HepG2 (cell line): ENCODE measurements around the gene CD300A. TPM values are rescaled to one million over a fixed set of nuclear protein-coding genes. Genes with fewer than 3 reads are reported as not detected.

Source experiments
- ATAC-seq: fragments of 200-7000 bp; cut with Tn5 transposase; 3 replicates; pipeline ENCODE4 v1.9.1; 2020; ENCODE audit warnings: mild to moderate bottlenecking, moderate library complexity
- BruUV-seq: library from RNA; stranded (reverse); fragments of 400-500 nt; replicated peaks from 2 replicates; lab custom pipeline; 2021; lab: Mats Ljungman, UMichigan
- CTCF ChIA-PET: fragments of 300-600 bp; formaldehyde crosslinking; extraction: SDS; loops from one replicate; lab custom pipeline; 2021; ENCODE audit warnings: low total read pairs, inconsistent platforms, low intra/inter-chr PET ratio; lab: Yijun Ruan, JAX
- POLR2A ChIA-PET: fragments of 350-600 bp; sonication (Branson Sonifier 250); formaldehyde crosslinking; loops from one replicate; lab custom pipeline; 2020; ENCODE audit warnings: antibody characterized with exemption, inconsistent platforms; lab: Yijun Ruan, JAX
- DNase-seq: peaks from one replicate; pipeline ENCODE4 v3.0.0-alpha.2; 2015; ENCODE audit warnings: low spot score
- FAIRE-seq: peaks from 3 replicates; lab custom pipeline; 2011; peaks lifted over from hg19 to GRCh38; lab: Jason Lieb, UNC
- H2AFZ ChIP-seq: one replicate; pipeline ENCODE4 v1.6.1; 2011; ENCODE audit warnings: low read length, inconsistent platforms
- H3K27ac ChIP-seq: fragments of 300-600 bp; 3 replicates; pipeline ENCODE4 v1.8.0; 2011; ENCODE audit warnings: mixed run types, mild to moderate bottlenecking, mixed read lengths, low read length, inconsistent platforms; ENCODE audit not compliant: insufficient read depth; ENCODE audit errors: extremely low read length
- H3K27me3 ChIP-seq, 2 experiments: fragments of 200-600 bp in 1 of 2; 2 replicates in 1 of 2; 3 replicates in 1 of 2; pipeline versions ENCODE4 v1.6.0 to v1.8.0; 2011; ENCODE audit warnings: low read length in 2 of 2, mild to moderate bottlenecking in 2 of 2, moderate library complexity in 2 of 2, inconsistent platforms in 1 of 2; ENCODE audit not compliant: insufficient read depth in 2 of 2, control insufficient read depth in 1 of 2
- H3K36me3 ChIP-seq, 2 experiments: fragments of 200-600 bp in 1 of 2; replicated peaks in 1 of 2; 2 replicates in 1 of 2; 3 replicates in 1 of 2; pipeline versions ENCODE4 v1.5.1 to v1.8.0; 2011; ENCODE audit warnings: low read length in 2 of 2, inconsistent platforms in 1 of 2; ENCODE audit not compliant: insufficient read depth in 2 of 2, control insufficient read depth in 1 of 2
- H3K4me1 ChIP-seq: 2 replicates; pipeline ENCODE4 v1.5.1; 2012; ENCODE audit warnings: low read length, inconsistent platforms; ENCODE audit not compliant: insufficient read depth
- H3K4me2 ChIP-seq: 2 replicates; pipeline ENCODE4 v1.6.0; 2011; ENCODE audit warnings: low read depth, low read length, inconsistent platforms
- H3K4me3 ChIP-seq, 3 experiments: fragments of 200-600 bp in 1 of 3; sonication (generic), shearing (Covaris generic) in 1 of 3; replicated peaks in 1 of 3; 2 replicates each; pipeline ENCODE4 v1.5.1; 2011 to 2016; ENCODE audit warnings: low read length in 3 of 3, inconsistent platforms in 2 of 3, low read depth in 2 of 3, mild to moderate bottlenecking in 2 of 3, control low read depth in 1 of 3, mixed read lengths in 1 of 3; ENCODE audit not compliant: insufficient read depth in 1 of 3
- H3K79me2 ChIP-seq: one replicate; pipeline ENCODE4 v1.6.1; 2011; ENCODE audit warnings: low read length, inconsistent platforms; ENCODE audit not compliant: insufficient read depth
- H3K9ac ChIP-seq: 2 replicates; pipeline ENCODE4 v1.6.0; 2011; ENCODE audit warnings: mild to moderate bottlenecking, low read depth, low read length, inconsistent platforms; ENCODE audit not compliant: insufficient read depth
- H3K9me3 ChIP-seq: 2 replicates; pipeline ENCODE4 v1.5.1; 2012; ENCODE audit warnings: mild to moderate bottlenecking, low read length
- H4K20me1 ChIP-seq: 2 replicates; pipeline ENCODE4 v1.6.0; 2011; ENCODE audit warnings: inconsistent platforms, mild to moderate bottlenecking, low read length, moderate library complexity; ENCODE audit not compliant: insufficient read depth
- GATAD1 ChIP-seq: IDR thresholded peaks from 2 replicates; pipeline ENCODE4 v1.6.1; 2016; ENCODE audit warnings: missing genetic modification reagents, missing compliant biosample characterization
- REPIN1 ChIP-seq: sonication (generic); formaldehyde crosslinking; IDR thresholded peaks from 2 replicates; pipeline ENCODE4 v1.8.0; 2022; ENCODE audit warnings: missing genetic modification reagents, low read depth, mild to moderate bottlenecking, borderline replicate concordance
- SNAI1 ChIP-seq: sonication (generic); formaldehyde crosslinking; IDR thresholded peaks from 2 replicates; pipeline ENCODE4 v1.5.0; 2020; ENCODE audit warnings: mild to moderate bottlenecking, missing genetic modification reagents, borderline replicate concordance
- YEATS4 ChIP-seq: sonication (generic); formaldehyde crosslinking; IDR thresholded peaks from 2 replicates; pipeline ENCODE4 v1.4.0; 2020; ENCODE audit warnings: missing genetic modification reagents, borderline replicate concordance
- ZNF180 ChIP-seq: sonication (generic); formaldehyde crosslinking; IDR thresholded peaks from 2 replicates; pipeline ENCODE4 v1.4.0; 2020; ENCODE audit warnings: low read depth, missing genetic modification reagents, borderline replicate concordance
- ZNF563 ChIP-seq: sonication (generic); formaldehyde crosslinking; IDR thresholded peaks from 2 replicates; pipeline ENCODE4 v1.8.0; 2022; ENCODE audit warnings: mild to moderate bottlenecking, moderate library complexity, missing genetic modification reagents
- ZNF607 ChIP-seq: sonication (generic); formaldehyde crosslinking; IDR thresholded peaks from 2 replicates; pipeline ENCODE4 v1.5.1; 2020; ENCODE audit warnings: missing genetic modification reagents, mild to moderate bottlenecking, borderline replicate concordance
- WGBS: methylation state at CpG from one replicate; pipeline ENCODE4 v1.1.6; 2017; ENCODE audit warnings: low lambda C conversion rate; 5-methylcytosine and 5-hydroxymethylcytosine counted together
- in situ Hi-C: cut with HindIII; loops from 2 replicates; pipeline ENCODE4 v1.10.0; 2017; ENCODE audit warnings: low pct_unique_long_range_greater_than_20kb; ENCODE audit not compliant: extremely low pct_ligation_motif_present
- intact Hi-C: fragments of 100-400 bp; cut with micrococcal nuclease; formaldehyde crosslinking; loops from one replicate; pipeline ENCODE4 v1.10.0; 2022; ENCODE audit not compliant: unreplicated experiment
- polyA plus RNA-seq, 8 experiments: library from polyadenylated mRNA; depleted of rRNA in 3 of 8; stranded (reverse) in 7 of 8; unstranded in 1 of 8; fragments of >200 nt; fragmentation: Illumina TruSeq in 4 of 8; extraction: Trizol in 4 of 8; gene quantifications; 2 replicates each; pipeline versions ENCODE4 v1.2.1 to v1.2.3, GENCODE V29; 2011 to 2016; ENCODE audit warnings: low read depth in 4 of 8, missing spikeins in 1 of 8, mixed read lengths in 1 of 8; ENCODE audit not compliant: insufficient read depth in 1 of 8
- total RNA-seq, 5 experiments: library from RNA; depleted of rRNA; stranded (reverse); fragments of >200 nt; fragmentation: Illumina TruSeq; extraction: Trizol; gene quantifications; 2 replicates each; pipeline ENCODE4 v1.2.3, GENCODE V29; 2016; ENCODE audit warnings: low read depth in 1 of 5
- TF ChIP-seq, protein P1 (sequence below), 2 experiments: sonication (generic) in 1 of 2; formaldehyde crosslinking in 1 of 2; IDR thresholded peaks; 2 replicates each; pipeline versions ENCODE4 v1.5.1 to v1.6.1; 2011 to 2020; ENCODE audit warnings: borderline replicate concordance in 1 of 2, low read depth in 1 of 2, low read length in 1 of 2, mild to moderate bottlenecking in 1 of 2, missing genetic modification reagents in 1 of 2, moderate library complexity in 1 of 2

CD300A gene
- total and polyA plus RNA-seq, 2 of the 13 experiments (the other 11 are each of a cell fraction or from before 2014, with no cell fraction given) = not detected

DNA sequence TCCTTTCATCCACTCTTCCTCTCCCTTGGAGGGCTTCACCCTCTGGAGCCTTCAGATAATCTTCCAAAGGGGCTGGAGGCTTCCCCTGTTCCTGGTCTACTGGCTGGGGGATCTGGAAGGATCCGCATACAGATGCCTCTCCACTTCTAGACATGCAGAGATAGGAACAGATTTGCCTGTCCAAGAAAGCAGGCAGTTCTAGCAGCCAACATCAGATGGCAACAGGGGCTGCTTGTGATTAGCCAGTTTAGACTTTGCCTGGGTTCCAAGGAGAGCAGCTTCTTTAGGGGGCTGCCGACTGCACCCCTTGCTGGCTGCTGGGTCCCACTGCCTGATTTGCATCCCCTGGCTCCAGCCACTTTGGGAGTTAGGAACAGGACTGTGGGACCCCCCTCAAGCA, 6.2 kb upstream of the CD300A start (continued):
- TF ChIP-seq ZNF607 (CRISPR knock-in tag) (no peak), REPIN1 (CRISPR knock-in tag) (no peak), SNAI1 (no peak), ZNF563 (CRISPR knock-in tag) (no peak), YEATS4 (CRISPR knock-in tag) (no peak)
- TF ChIP-seq, protein P1, sequence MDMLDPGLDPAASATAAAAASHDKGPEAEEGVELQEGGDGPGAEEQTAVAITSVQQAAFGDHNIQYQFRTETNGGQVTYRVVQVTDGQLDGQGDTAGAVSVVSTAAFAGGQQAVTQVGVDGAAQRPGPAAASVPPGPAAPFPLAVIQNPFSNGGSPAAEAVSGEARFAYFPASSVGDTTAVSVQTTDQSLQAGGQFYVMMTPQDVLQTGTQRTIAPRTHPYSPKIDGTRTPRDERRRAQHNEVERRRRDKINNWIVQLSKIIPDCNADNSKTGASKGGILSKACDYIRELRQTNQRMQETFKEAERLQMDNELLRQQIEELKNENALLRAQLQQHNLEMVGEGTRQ (IDR thresholded peaks at IDR 0.05; ENCODE audit: low read depth, low read length) = no peak
- TF ChIP-seq, protein P1 (CRISPR knock-in tag; IDR thresholded peaks at IDR 0.05; ENCODE audit: borderline replicate concordance) = no peak
- TF ChIP-seq, all 625 proteins: peak for 0

DNA sequence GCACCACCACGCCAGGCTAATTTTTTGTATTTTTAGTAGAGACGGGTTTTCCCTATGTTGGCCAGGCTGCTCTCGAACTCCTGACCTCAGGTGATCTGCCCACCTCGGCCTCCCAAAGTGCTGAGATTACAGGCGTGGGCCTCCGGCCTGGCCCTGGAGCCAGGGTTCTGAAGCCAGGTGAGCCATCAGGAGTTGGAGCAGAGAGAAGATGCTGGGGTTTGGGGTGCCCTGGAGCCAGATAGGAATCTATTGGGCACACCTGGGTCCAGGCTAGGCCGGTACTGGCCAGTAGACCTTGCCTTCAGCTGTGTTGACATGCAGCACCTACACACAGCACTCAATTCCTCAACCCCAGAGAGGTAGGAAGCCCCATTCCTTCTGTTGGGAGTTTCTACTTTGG, 5.4 kb upstream of the CD300A start:
- no peaks in the 10 kb centered on the region for H3K79me2 ChIP-seq
- intact Hi-C loops = no loop called here
- no peaks in the 10 kb centered on the region for H4K20me1 ChIP-seq
- no peak overlapping the region for H2AFZ ChIP-seq
- peaks cover 3 to 31% of the 10 kb centered on the region in 2 experiments; a peak in 4 of 5 replicates for H3K27me3 ChIP-seq
- TF ChIP-seq ZNF180 (CRISPR knock-in tag) (no peak), GATAD1 (no peak)
- no peak for DNase-seq
- no peaks in the 10 kb centered on the region for H3K36me3 ChIP-seq
- H3K4me3 ChIP-seq = no peak overlapping the region
- no peak for FAIRE-seq
- H3K27ac ChIP-seq = no peak overlapping the region
- no TSS peak for BruUV-seq
- no peak overlapping the region for H3K4me2 ChIP-seq
- no peak for ATAC-seq
- H3K9ac ChIP-seq = no peak overlapping the region
- peaks cover 29% of the 10 kb centered on the region for H3K4me1 ChIP-seq
- in situ Hi-C loops = no loop called here
- CTCF ChIA-PET = no interaction called here
- no peaks in the 10 kb centered on the region for H3K9me3 ChIP-seq
- WGBS = 19% methylated on average over 7 of the region's 7 CpGs
- POLR2A ChIA-PET = no interaction called here
